ENCODE results near the gene DDX1.

DNA sequence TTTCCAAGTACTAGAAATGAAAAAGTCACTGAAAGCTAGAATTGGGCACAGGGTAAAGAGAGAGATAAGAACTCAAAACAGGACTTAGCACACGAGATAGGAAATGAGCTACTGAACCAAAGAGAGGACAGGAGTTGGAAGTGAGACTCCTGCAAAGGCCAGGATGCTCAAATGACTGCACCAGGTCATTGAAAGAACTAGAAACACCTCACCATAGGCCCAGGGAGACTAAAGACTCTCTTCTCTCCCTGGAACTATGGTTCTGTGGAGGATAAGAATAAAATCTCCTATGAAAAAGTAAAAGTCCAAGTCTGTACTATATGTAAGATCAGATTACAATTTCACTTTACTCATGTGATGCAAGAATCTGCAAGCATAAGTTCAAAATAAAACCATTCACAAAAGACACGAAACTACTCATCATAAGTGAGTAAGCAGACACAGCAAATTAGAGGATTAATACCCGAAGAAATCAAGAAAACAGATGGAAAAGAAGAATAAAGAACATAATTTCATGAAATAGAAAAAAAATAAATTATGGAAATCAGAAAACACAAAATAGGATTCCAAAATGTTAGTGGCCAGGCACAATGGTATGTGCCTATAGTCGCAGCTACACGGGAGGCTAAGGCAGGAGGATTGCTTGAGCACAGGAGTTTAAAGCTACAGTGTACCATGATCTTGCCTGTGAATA, 37.0 kb upstream of the DDX1 start:
- TF ChIP-seq, protein P1, sequence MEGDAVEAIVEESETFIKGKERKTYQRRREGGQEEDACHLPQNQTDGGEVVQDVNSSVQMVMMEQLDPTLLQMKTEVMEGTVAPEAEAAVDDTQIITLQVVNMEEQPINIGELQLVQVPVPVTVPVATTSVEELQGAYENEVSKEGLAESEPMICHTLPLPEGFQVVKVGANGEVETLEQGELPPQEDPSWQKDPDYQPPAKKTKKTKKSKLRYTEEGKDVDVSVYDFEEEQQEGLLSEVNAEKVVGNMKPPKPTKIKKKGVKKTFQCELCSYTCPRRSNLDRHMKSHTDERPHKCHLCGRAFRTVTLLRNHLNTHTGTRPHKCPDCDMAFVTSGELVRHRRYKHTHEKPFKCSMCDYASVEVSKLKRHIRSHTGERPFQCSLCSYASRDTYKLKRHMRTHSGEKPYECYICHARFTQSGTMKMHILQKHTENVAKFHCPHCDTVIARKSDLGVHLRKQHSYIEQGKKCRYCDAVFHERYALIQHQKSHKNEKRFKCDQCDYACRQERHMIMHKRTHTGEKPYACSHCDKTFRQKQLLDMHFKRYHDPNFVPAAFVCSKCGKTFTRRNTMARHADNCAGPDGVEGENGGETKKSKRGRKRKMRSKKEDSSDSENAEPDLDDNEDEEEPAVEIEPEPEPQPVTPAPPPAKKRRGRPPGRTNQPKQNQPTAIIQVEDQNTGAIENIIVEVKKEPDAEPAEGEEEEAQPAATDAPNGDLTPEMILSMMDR (conservative IDR thresholded peaks at IDR 0.05 in 1 of 2, IDR thresholded peaks at IDR 0.05 in 1 of 2; ENCODE audit: low read depth in 1 of 2, low read length in 2 of 2), result no peak
- no peak for TF ChIP-seq EZH2 (IDR thresholded peaks at IDR 0.05; ENCODE audit: low read length, missing control alignments)
